ENCODE measurements around the gene PIGC.

DNA sequence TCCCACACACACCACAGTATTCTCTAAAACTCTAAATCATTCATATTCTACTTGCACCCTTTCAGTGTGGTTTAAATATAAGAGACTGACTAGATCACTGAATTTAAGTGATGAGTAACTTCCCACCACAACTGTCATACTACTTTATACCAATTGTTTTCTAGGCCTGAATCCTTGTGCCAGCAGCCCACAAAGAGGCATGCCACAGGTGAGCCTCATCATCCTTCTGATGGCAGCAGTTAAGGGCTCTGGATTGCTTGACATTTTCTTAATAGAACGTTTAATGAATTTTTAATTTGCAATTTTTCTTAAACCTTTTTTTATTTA lies 13.8 kb downstream of the PIGC start:
- TF ChIP-seq POLR2AphosphoS5 (IDR thresholded peaks at IDR 0.05; ENCODE audit: low read depth, low read length) (no peak), POLR2A (IDR thresholded peaks at IDR 0.05; ENCODE audit: low read depth, low read length) (no peak), TAF1 (IDR thresholded peaks at IDR 0.05; ENCODE audit: low read depth, low read length) (no peak), PAX5 (IDR thresholded peaks at IDR 0.05; ENCODE audit: insufficient read depth, low read length, severe bottlenecking) (no peak), SPI1 (IDR thresholded peaks at IDR 0.05; ENCODE audit: low read depth, low read length) (no peak)
